ENCODE data around the gene RABL6. TPM values are rescaled to one million over a fixed set of nuclear protein-coding genes. Genes with fewer than 3 reads are reported as not detected.

Gene RABL6
- total RNA-seq, 1 experiment from 2014 or later, result 68.9 TPM

DNA sequence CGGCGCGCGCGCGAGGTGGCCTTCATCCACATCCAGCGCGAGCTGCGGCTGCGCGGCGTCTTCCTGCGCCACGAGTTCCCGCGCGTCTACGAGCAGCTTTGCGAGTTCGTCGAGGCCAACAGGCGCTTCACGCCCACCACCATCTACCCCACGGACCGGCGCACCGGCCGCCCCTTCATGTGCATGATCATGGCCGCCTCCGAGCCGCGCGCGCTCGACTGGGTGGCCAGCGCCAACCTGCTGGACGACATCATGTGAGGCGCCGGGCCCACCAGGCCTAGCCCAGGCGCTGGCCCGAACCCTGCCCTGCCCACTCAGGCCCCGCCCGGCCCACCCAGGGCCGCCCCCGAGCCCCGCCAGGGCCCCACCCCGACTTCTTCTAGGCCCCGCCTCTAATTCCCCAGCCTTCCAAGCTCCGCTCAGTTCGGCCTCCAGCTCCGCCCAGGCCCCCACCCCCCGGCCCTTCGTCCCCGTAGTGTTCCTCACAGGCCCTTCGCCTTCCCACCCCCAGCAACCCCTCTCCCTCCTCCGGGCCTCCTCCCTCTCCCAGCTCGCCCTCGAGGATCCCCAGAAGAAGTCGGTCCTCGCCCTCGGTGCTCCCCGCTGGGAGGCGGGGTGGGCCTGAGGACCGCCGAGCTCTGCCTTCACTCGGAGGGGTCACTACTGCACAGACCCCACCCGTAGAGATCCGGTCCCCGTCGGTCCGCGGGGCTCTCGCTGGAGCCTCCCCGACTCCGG, 39.5 kb downstream of the RABL6 start:
- Mint-ChIP-seq H3K36me3 (ENCODE audit: insufficient read depth, unreplicated experiment) (peaks cover 64% of the 10 kb centered on the region), H3K27ac (ENCODE audit: unreplicated experiment) (peak overlapping the region; percentile 98), H3K9me3 (ENCODE audit: low read depth, unreplicated experiment) (no peaks in the 10 kb centered on the region), H3K27me3 (ENCODE audit: unreplicated experiment) (no peaks in the 10 kb centered on the region), H3K4me1 (ENCODE audit: low read depth, unreplicated experiment) (peaks cover 5% of the 10 kb centered on the region), H3K4me3 (ENCODE audit: low read depth, unreplicated experiment) (peak overlapping the region; percentile 96)
- intact Hi-C loops (cut with micrococcal nuclease; ENCODE audit: unreplicated experiment), result no loop called here
- BruUV-seq (replicated peaks), result no TSS peak
- CTCF ChIA-PET, result no interaction called here
- no peak for TF ChIP-seq CTCF (IDR thresholded peaks at IDR 0.05; ENCODE audit: unreplicated experiment)
- no peak for DNase-seq

DNA sequence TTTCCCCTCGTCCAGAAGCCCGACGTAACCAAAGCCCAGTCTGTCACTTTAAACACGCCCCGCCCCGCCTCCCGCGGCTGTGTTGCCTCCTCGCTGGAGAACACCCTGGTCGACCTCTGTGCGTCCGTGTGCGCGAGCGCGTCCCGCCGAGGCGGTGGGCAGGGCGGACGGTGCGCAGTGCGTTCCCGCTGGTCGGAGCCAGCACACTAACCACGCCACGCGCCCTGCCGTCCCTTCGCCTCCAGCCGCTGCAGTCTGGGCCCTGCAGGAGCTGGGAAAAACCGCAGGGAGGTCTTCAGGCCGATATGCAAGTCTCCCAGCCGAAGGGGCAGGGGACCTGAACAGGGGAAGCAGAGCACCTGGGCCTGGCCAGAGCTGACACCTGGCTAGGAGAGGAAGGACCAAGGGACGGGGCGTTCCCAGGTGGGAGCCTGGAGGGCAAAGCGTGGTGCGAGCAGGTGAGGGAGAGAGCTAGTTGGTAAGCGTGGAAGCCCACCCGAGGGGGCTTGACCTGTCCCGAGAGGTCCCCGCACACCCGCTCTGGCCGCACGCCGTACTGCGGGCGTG, 40.2 kb downstream of the RABL6 start:
- CTCF ChIA-PET, result no interaction called here
- intact Hi-C loops (cut with micrococcal nuclease; ENCODE audit: unreplicated experiment), result no loop called here
- BruUV-seq (replicated peaks), result no TSS peak

GRCh38 chr9:136848393-136849037, 40.8 kb downstream of the RABL6 start:
- BruUV-seq (replicated peaks), result no TSS peak
- Mint-ChIP-seq H3K36me3 (ENCODE audit: insufficient read depth, unreplicated experiment) (peaks cover 65% of the 10 kb centered on the region), H3K4me1 (ENCODE audit: low read depth, unreplicated experiment) (peaks cover 5% of the 10 kb centered on the region), H3K4me3 (ENCODE audit: low read depth, unreplicated experiment) (peak overlapping the region; percentile 96), H3K9me3 (ENCODE audit: low read depth, unreplicated experiment) (no peaks in the 10 kb centered on the region), H3K27ac (ENCODE audit: unreplicated experiment) (peak overlapping the region; percentile 98), H3K27me3 (ENCODE audit: unreplicated experiment) (no peaks in the 10 kb centered on the region)
- CTCF ChIA-PET, result no interaction called here
- no peak for TF ChIP-seq CTCF (IDR thresholded peaks at IDR 0.05; ENCODE audit: unreplicated experiment)
- DNase-seq, result peak; percentile 44
- intact Hi-C loops (cut with micrococcal nuclease; ENCODE audit: unreplicated experiment), result no loop called here

More for the DNA sequence above, 40.2 kb downstream of the RABL6 start:
- H3K27ac Mint-ChIP-seq (ENCODE audit: unreplicated experiment), result peak overlapping the region; percentile 98
- no peaks in the 10 kb centered on the region for H3K27me3 Mint-ChIP-seq (ENCODE audit: unreplicated experiment)
- no peaks in the 10 kb centered on the region for H3K9me3 Mint-ChIP-seq (ENCODE audit: low read depth, unreplicated experiment)
- DNase-seq, result peak; percentile 86
- TF ChIP-seq CTCF (IDR thresholded peaks at IDR 0.05; ENCODE audit: unreplicated experiment), result no peak
- H3K4me1 Mint-ChIP-seq (ENCODE audit: low read depth, unreplicated experiment), result peaks cover 5% of the 10 kb centered on the region
- H3K4me3 Mint-ChIP-seq (ENCODE audit: low read depth, unreplicated experiment), result peak overlapping the region; percentile 96
- peaks cover 64% of the 10 kb centered on the region for H3K36me3 Mint-ChIP-seq (ENCODE audit: insufficient read depth, unreplicated experiment)

- BruUV-seq (replicated peaks), result no TSS peak
- Mint-ChIP-seq H3K27me3 (ENCODE audit: unreplicated experiment) (no peaks in the 10 kb centered on the region), H3K27ac (ENCODE audit: unreplicated experiment) (peak within 1 kb of the TSS; percentile 98), H3K4me1 (ENCODE audit: low read depth, unreplicated experiment) (peaks cover 5% of the 10 kb centered on the region), H3K36me3 (ENCODE audit: insufficient read depth, unreplicated experiment) (peaks cover 59% of the 10 kb centered on the region), H3K4me3 (ENCODE audit: low read depth, unreplicated experiment) (peak within 1 kb of the TSS; percentile 96), H3K9me3 (ENCODE audit: low read depth, unreplicated experiment) (no peaks in the 10 kb centered on the region)
- intact Hi-C loops (cut with micrococcal nuclease; ENCODE audit: unreplicated experiment), result no loop called here
- CTCF ChIA-PET, result no interaction called here
- no peak for TF ChIP-seq CTCF (IDR thresholded peaks at IDR 0.05; ENCODE audit: unreplicated experiment)
- peak; percentile 94 for DNase-seq
Measured at GRCh38 chr9:136849038-136849959, 41.6 kb downstream of the RABL6 start, which contains the start of gene PHPT1. TSS of gene PHPT1 (plus strand) at chr9:136849409. CDS start at chr9:136849431, 22 bp downstream.
